Measurements from ENCODE around the gene EML6. TPM values are rescaled to one million over a fixed set of nuclear protein-coding genes. Genes with fewer than 3 reads are reported as not detected.

Gene EML6
- total RNA-seq, 1 donor from 2014 or later, result 8.1 TPM

GRCh38 chr2:54957321-54957999 lies 234.0 kb downstream of the EML6 start:
- H3K27ac Mint-ChIP-seq, result no peak overlapping the region
- peaks cover 7% of the 10 kb centered on the region for H3K36me3 Mint-ChIP-seq
- peaks cover 6% of the 10 kb centered on the region for H3K9me3 Mint-ChIP-seq
- H3K27me3 Mint-ChIP-seq, result no peaks in the 10 kb centered on the region
- H3K4me3 Mint-ChIP-seq, result no peak overlapping the region
- TF ChIP-seq CTCF (conservative IDR thresholded peaks at IDR 0.05), result no peak
- no peak for DNase-seq (ENCODE audit: extremely low spot score, unreplicated experiment)
- H3K4me1 Mint-ChIP-seq (ENCODE audit: unreplicated experiment), result no peaks in the 10 kb centered on the region

- TF ChIP-seq CTCF (conservative IDR thresholded peaks at IDR 0.05), result no peak
- no peak overlapping the region for H3K4me3 Mint-ChIP-seq
- H3K4me1 Mint-ChIP-seq (ENCODE audit: unreplicated experiment), result no peaks in the 10 kb centered on the region
- H3K27ac Mint-ChIP-seq, result no peak overlapping the region
- DNase-seq (ENCODE audit: extremely low spot score, unreplicated experiment), result no peak
- H3K27me3 Mint-ChIP-seq, result no peaks in the 10 kb centered on the region
- H3K36me3 Mint-ChIP-seq, result peaks cover 7% of the 10 kb centered on the region
- H3K9me3 Mint-ChIP-seq, result peaks cover 6% of the 10 kb centered on the region
Observed at GRCh38 chr2:54958717-54959371, 235.4 kb downstream of the EML6 start.

- H3K36me3 Mint-ChIP-seq, result peaks cover 7% of the 10 kb centered on the region
- H3K4me1 Mint-ChIP-seq (ENCODE audit: unreplicated experiment), result no peaks in the 10 kb centered on the region
- TF ChIP-seq CTCF (conservative IDR thresholded peaks at IDR 0.05), result no peak
- no peak for DNase-seq (ENCODE audit: extremely low spot score, unreplicated experiment)
- peaks cover 6% of the 10 kb centered on the region for H3K9me3 Mint-ChIP-seq
- H3K4me3 Mint-ChIP-seq, result no peak overlapping the region
- H3K27me3 Mint-ChIP-seq, result no peaks in the 10 kb centered on the region
- no peak overlapping the region for H3K27ac Mint-ChIP-seq
Observed at GRCh38 chr2:54960164-54960563, 236.7 kb downstream of the EML6 start.

GRCh38 chr2:54962511-54962910 lies 239.0 kb downstream of the EML6 start:
- H3K4me3 Mint-ChIP-seq, result no peak overlapping the region

DNA sequence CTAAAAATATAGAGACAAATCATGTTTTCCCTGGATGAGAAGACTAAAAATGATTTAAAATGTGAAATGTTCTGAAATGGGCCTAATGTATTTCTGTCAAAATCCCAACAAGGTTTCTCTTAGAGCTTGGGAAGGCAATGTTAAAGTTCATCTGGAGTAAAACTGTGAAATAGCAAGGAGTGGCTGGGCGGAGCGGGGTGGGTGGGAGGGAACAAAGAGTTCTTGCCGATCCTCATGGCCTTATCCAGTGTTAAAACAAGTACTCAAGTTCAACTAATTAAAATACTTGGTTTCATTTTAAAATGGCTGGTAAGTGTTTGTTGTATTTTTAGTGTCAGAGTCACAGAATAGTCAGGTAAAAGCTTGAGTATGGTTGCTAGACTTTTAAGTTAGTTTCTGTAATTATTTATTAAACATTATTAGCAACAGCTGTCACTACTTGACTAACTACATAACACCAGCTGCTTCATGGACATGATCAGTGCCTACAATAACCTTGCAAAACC lies 239.5 kb downstream of the EML6 start:
- H3K27me3 Mint-ChIP-seq, result no peaks in the 10 kb centered on the region
- H3K9me3 Mint-ChIP-seq, result peaks cover 6% of the 10 kb centered on the region

More at GRCh38 chr2:54962511-54962910, 239.0 kb downstream of the EML6 start:
- H3K9me3 Mint-ChIP-seq, result peaks cover 6% of the 10 kb centered on the region
- H3K27me3 Mint-ChIP-seq, result no peaks in the 10 kb centered on the region
- peaks cover 13% of the 10 kb centered on the region for H3K36me3 Mint-ChIP-seq
- no peak for DNase-seq (ENCODE audit: extremely low spot score, unreplicated experiment)
- no peak for TF ChIP-seq CTCF (conservative IDR thresholded peaks at IDR 0.05)
- H3K4me1 Mint-ChIP-seq (ENCODE audit: unreplicated experiment), result peaks cover 13% of the 10 kb centered on the region
- no peak overlapping the region for H3K27ac Mint-ChIP-seq

More for the DNA sequence above, 239.5 kb downstream of the EML6 start:
- no peak for DNase-seq (ENCODE audit: extremely low spot score, unreplicated experiment)
- TF ChIP-seq CTCF (conservative IDR thresholded peaks at IDR 0.05), result no peak
- Mint-ChIP-seq H3K36me3 (peaks cover 15% of the 10 kb centered on the region), H3K4me1 (ENCODE audit: unreplicated experiment) (peaks cover 18% of the 10 kb centered on the region), H3K27ac (no peak overlapping the region), H3K4me3 (no peak overlapping the region)
